Caco-2 (cell line): ENCODE measurements around the gene SPATA31C1. TPM values are rescaled to one million over a fixed set of nuclear protein-coding genes. Genes with fewer than 3 reads are reported as not detected.

Source experiments
- BruUV-seq: library from RNA; stranded (reverse); fragments of 400-500 nt; replicated peaks from 2 replicates; lab custom pipeline; 2021; lab: Mats Ljungman, UMichigan
- CTCF ChIA-PET: fragments of 300-600 bp; sonication (Branson Sonifier 250); formaldehyde crosslinking; loops from one replicate; lab custom pipeline; 2022; ENCODE audit warnings: antibody characterized with exemption; lab: Charles Lee
- POLR2A ChIA-PET: fragments of 300-600 bp; sonication (Branson Sonifier 250); formaldehyde crosslinking; loops from one replicate; lab custom pipeline; 2022; ENCODE audit warnings: antibody characterized with exemption; lab: Charles Lee
- DNase-seq, 2 experiments: peaks; one replicate each; pipeline versions ENCODE4 v3.0.0 to v3.0.0-alpha.2; 2020 to 2022
- H3K27me3 ChIP-seq: replicated peaks from 2 replicates; pipeline ENCODE4 v1.6.0; 2011; ENCODE audit warnings: low read length; ENCODE audit not compliant: control insufficient read depth, insufficient read depth
- H3K36me3 ChIP-seq: 2 replicates; pipeline ENCODE4 v1.5.1; 2011; ENCODE audit warnings: low read length; ENCODE audit not compliant: control insufficient read depth, insufficient read depth
- H3K4me1 ChIP-seq: fragments of 250-450 bp; sonication (Bioruptor Pico); 2 replicates; pipeline ENCODE4 v1.5.1; 2020; ENCODE audit warnings: mild to moderate bottlenecking
- H3K4me3 ChIP-seq: 2 replicates; pipeline ENCODE4 v1.5.1; 2011; ENCODE audit warnings: low read depth, mild to moderate bottlenecking, control low read depth, low read length
- H3K9me3 ChIP-seq: fragments of 250-450 bp; sonication (Bioruptor Pico); 2 replicates; pipeline ENCODE4 v1.5.1; 2020; ENCODE audit warnings: mild to moderate bottlenecking, moderate library complexity
- H3K27ac Mint-ChIP-seq: one replicate; pipeline ENCODE4 v1.8.0; 2022; ENCODE audit warnings: mixed read lengths; ENCODE audit not compliant: unreplicated experiment
- H3K27me3 Mint-ChIP-seq: one replicate; pipeline ENCODE4 v1.8.0; 2022; ENCODE audit warnings: mixed read lengths; ENCODE audit not compliant: insufficient read depth, unreplicated experiment
- H3K36me3 Mint-ChIP-seq: one replicate; pipeline ENCODE4 v1.8.0; 2022; ENCODE audit warnings: mild to moderate bottlenecking, mixed read lengths; ENCODE audit not compliant: insufficient read depth, unreplicated experiment
- H3K4me1 Mint-ChIP-seq: one replicate; pipeline ENCODE4 v1.8.0; 2022; ENCODE audit warnings: low read depth, mixed read lengths; ENCODE audit not compliant: unreplicated experiment
- H3K4me3 Mint-ChIP-seq: one replicate; pipeline ENCODE4 v1.8.0; 2022; ENCODE audit warnings: mild to moderate bottlenecking, moderate library complexity, mixed read lengths; ENCODE audit not compliant: unreplicated experiment
- H3K9me3 Mint-ChIP-seq: one replicate; pipeline ENCODE4 v1.8.0; 2022; ENCODE audit warnings: mixed read lengths; ENCODE audit not compliant: unreplicated experiment
- intact Hi-C: fragments of 100-400 bp; cut with micrococcal nuclease; formaldehyde crosslinking; loops from one replicate; pipeline ENCODE4 v1.10.0; 2022; ENCODE audit not compliant: unreplicated experiment
- total RNA-seq: library from RNA; stranded (reverse); gene quantifications from 2 replicates; pipeline ENCODE4 v1.2.3, GENCODE V29; 2022
- TF ChIP-seq, protein P1 (sequence below), 2 experiments: fragments of 200-600 bp in 1 of 2; IDR thresholded peaks; 1 replicate in 1 of 2; 2 replicates in 1 of 2; pipeline versions ENCODE4 v1.5.1 to v1.8.0; 2011 to 2022; ENCODE audit warnings: antibody characterized with exemption in 1 of 2, control low read depth in 1 of 2, inconsistent platforms in 1 of 2, low read depth in 1 of 2, low read length in 1 of 2, mild to moderate bottlenecking in 1 of 2, moderate library complexity in 1 of 2; ENCODE audit not compliant: insufficient read depth in 1 of 2, severe bottlenecking in 1 of 2, unreplicated experiment in 1 of 2

SPATA31C1 gene
- total RNA-seq, 1 experiment from 2014 or later = not detected

- H3K36me3 ChIP-seq = no peaks in the 10 kb centered on the region
- H3K4me3 ChIP-seq = no peak overlapping the region
- H3K27me3 ChIP-seq = no peaks in the 10 kb centered on the region
- Mint-ChIP-seq H3K36me3 (no peaks in the 10 kb centered on the region), H3K27me3 (no peaks in the 10 kb centered on the region), H3K4me1 (peaks cover 14% of the 10 kb centered on the region), H3K4me3 (no peak overlapping the region), H3K27ac (no peak overlapping the region), H3K9me3 (peaks cover 12% of the 10 kb centered on the region)
- peaks cover 25% of the 10 kb centered on the region for H3K4me1 ChIP-seq
- H3K9me3 ChIP-seq = no peaks in the 10 kb centered on the region
- ChIA-PET CTCF (no interaction called here), POLR2A (no interaction called here)
- TF ChIP-seq, protein P1, sequence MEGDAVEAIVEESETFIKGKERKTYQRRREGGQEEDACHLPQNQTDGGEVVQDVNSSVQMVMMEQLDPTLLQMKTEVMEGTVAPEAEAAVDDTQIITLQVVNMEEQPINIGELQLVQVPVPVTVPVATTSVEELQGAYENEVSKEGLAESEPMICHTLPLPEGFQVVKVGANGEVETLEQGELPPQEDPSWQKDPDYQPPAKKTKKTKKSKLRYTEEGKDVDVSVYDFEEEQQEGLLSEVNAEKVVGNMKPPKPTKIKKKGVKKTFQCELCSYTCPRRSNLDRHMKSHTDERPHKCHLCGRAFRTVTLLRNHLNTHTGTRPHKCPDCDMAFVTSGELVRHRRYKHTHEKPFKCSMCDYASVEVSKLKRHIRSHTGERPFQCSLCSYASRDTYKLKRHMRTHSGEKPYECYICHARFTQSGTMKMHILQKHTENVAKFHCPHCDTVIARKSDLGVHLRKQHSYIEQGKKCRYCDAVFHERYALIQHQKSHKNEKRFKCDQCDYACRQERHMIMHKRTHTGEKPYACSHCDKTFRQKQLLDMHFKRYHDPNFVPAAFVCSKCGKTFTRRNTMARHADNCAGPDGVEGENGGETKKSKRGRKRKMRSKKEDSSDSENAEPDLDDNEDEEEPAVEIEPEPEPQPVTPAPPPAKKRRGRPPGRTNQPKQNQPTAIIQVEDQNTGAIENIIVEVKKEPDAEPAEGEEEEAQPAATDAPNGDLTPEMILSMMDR (IDR thresholded peaks at IDR 0.05; ENCODE audit: insufficient read depth in 1 of 2, low read depth in 1 of 2, low read length in 1 of 2, severe bottlenecking in 1 of 2, unreplicated experiment in 1 of 2) = no peak
- intact Hi-C loops = no loop called here
- no TSS peak for BruUV-seq
- no peak for DNase-seq
Measured at GRCh38 chr9:87869082-87869481, 48.7 kb upstream of the SPATA31C1 start.

GRCh38 chr9:87871425-87872078 is 46.2 kb upstream of the SPATA31C1 start:
- H3K27me3 ChIP-seq = no peaks in the 10 kb centered on the region
- Mint-ChIP-seq H3K9me3 (peaks cover 12% of the 10 kb centered on the region), H3K4me3 (no peak overlapping the region), H3K36me3 (no peaks in the 10 kb centered on the region), H3K27me3 (no peaks in the 10 kb centered on the region), H3K27ac (no peak overlapping the region), H3K4me1 (peaks cover 17% of the 10 kb centered on the region)
- H3K4me1 ChIP-seq = peaks cover 25% of the 10 kb centered on the region
- CTCF ChIA-PET = no interaction called here
- H3K4me3 ChIP-seq = no peak overlapping the region
- no peaks in the 10 kb centered on the region for H3K9me3 ChIP-seq
- H3K36me3 ChIP-seq = no peaks in the 10 kb centered on the region
- no TSS peak for BruUV-seq
- POLR2A ChIA-PET = no interaction called here
- intact Hi-C loops = no loop called here
- TF ChIP-seq, protein P1 (IDR thresholded peaks at IDR 0.05; ENCODE audit: insufficient read depth in 1 of 2, low read depth in 1 of 2, low read length in 1 of 2, severe bottlenecking in 1 of 2, unreplicated experiment in 1 of 2) = no peak
- DNase-seq = no peak

DNA sequence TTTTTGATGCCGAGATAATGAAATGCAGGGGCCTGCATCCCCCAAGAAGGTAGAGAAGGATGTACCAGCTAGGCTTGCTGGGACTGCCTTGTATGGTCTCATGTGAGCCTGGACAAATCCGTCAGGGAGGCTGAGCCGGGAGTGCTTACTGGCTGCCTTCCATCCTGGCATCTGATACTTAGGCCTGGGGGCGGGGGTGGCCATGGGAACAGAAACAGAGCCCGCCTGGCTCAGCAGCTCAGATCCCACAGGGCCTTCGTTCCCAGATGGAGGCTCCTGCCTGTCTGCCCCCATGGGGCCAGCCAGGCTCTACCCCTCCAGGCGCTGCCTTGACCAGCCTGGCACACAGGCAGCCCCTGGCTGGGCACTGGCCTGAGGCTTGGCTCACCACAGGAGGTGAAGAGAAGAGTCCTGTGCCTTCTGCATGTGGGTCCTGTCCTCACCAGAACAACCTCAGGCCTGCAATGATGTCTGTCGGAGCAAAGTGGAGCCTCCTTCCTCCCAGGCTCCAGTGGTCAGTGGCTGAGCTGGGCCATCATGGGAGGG is 45.6 kb upstream of the SPATA31C1 start:
- no peak overlapping the region for H3K4me3 Mint-ChIP-seq
- TF ChIP-seq, protein P1 (IDR thresholded peaks at IDR 0.05; ENCODE audit: insufficient read depth in 1 of 2, low read depth in 1 of 2, low read length in 1 of 2, severe bottlenecking in 1 of 2, unreplicated experiment in 1 of 2) = no peak
- CTCF ChIA-PET = no interaction called here

More for the DNA sequence above, 45.6 kb upstream of the SPATA31C1 start:
- POLR2A ChIA-PET = no interaction called here
- Mint-ChIP-seq H3K36me3 (no peaks in the 10 kb centered on the region), H3K27ac (no peak overlapping the region), H3K27me3 (no peaks in the 10 kb centered on the region), H3K9me3 (peaks cover 12% of the 10 kb centered on the region), H3K4me1 (peaks cover 17% of the 10 kb centered on the region)
- no TSS peak for BruUV-seq
- H3K27me3 ChIP-seq = no peaks in the 10 kb centered on the region
- H3K36me3 ChIP-seq = no peaks in the 10 kb centered on the region
- H3K4me3 ChIP-seq = no peak overlapping the region
- intact Hi-C loops = no loop called here
- peaks cover 25% of the 10 kb centered on the region for H3K4me1 ChIP-seq
- no peak for DNase-seq
- H3K9me3 ChIP-seq = no peaks in the 10 kb centered on the region
